ENCODE measurements around the gene DNM1L. TPM values are rescaled to one million over a fixed set of nuclear protein-coding genes. Genes with fewer than 3 reads are reported as not detected.
A peak's percentile ranks its signal among the peaks of the same experiment; 100 is the strongest.

The DNM1L gene
- total RNA-seq, 4 donors from 2014 or later: 22.2 to 45.1 (median 28.4) TPM

GRCh38 chr12:32753605-32754004, 74.5 kb downstream of the DNM1L start:
- H3K4me3 ChIP-seq (ENCODE audit: low read depth, poor library complexity, severe bottlenecking): no peak overlapping the region
- WGBS, 2 donors: 72 to 73% methylated on average over 4 of the region's 4 CpGs
- intact Hi-C loops (cut with DNase I; ENCODE audit: low total_unique reads): no loop called here
- DNase-seq (ENCODE audit: low spot score in 2 of 2): no peak
- TF ChIP-seq POLR2A (IDR thresholded peaks at IDR 0.05) (no peak), CTCF (IDR thresholded peaks at IDR 0.05) (no peak)

GRCh38 chr12:32754111-32754510, 75.0 kb downstream of the DNM1L start:
- no peak overlapping the region for H3K4me3 ChIP-seq (ENCODE audit: low read depth, poor library complexity, severe bottlenecking)
- no peak for DNase-seq (ENCODE audit: low spot score in 2 of 2)
- 35 to 48% methylated on average over 2 of the region's 2 CpGs for WGBS, 2 donors
- TF ChIP-seq CTCF (IDR thresholded peaks at IDR 0.05): no peak
- TF ChIP-seq POLR2A (IDR thresholded peaks at IDR 0.05): no peak
- intact Hi-C loops (cut with DNase I; ENCODE audit: low total_unique reads): no loop called here

GRCh38 chr12:32755051-32755653, 76.1 kb downstream of the DNM1L start:
- WGBS, 2 donors: 0% methylated on average over 16 to 20 of the region's 40 CpGs

GRCh38 chr12:32755654-32756475, 76.8 kb downstream of the DNM1L start, which contains the start of gene YARS2:
Gene YARS2 (minus strand): TSS chr12:32755897. CDS start chr12:32755874, 23 bp downstream.
- peak in 1 of 2 donors; percentile 9 for TF ChIP-seq POLR2A (IDR thresholded peaks at IDR 0.05)
- peak in 1 of 3 donors; percentile 44 for TF ChIP-seq CTCF (IDR thresholded peaks at IDR 0.05)
- DNase-seq (ENCODE audit: low spot score in 2 of 2): peak; percentile 95 to 98
- intact Hi-C loops (cut with DNase I; ENCODE audit: low total_unique reads): loop anchor here (5.0 kb wide), 1 partner anchor 1266 kb away; the partner anchor contains the start of gene ALG10
- H3K4me3 ChIP-seq (ENCODE audit: low read depth, poor library complexity, severe bottlenecking): peak within 1 kb of the TSS; percentile 93
- 0 to 2% methylated on average over 38 to 39 of the region's 39 CpGs for WGBS, 2 donors

More at GRCh38 chr12:32755051-32755653, 76.1 kb downstream of the DNM1L start:
- intact Hi-C loops (cut with DNase I; ENCODE audit: low total_unique reads): loop anchor here (5.0 kb wide), 1 partner anchor 1267 kb away; the partner anchor contains the start of gene ALG10
- peak; percentile 59 to 90 for DNase-seq (ENCODE audit: low spot score in 2 of 2)
- peak overlapping the region; percentile 93 for H3K4me3 ChIP-seq (ENCODE audit: low read depth, poor library complexity, severe bottlenecking)
- no peak for TF ChIP-seq CTCF (IDR thresholded peaks at IDR 0.05)
- no peak for TF ChIP-seq POLR2A (IDR thresholded peaks at IDR 0.05)

GRCh38 chr12:32756476-32757066, 77.5 kb downstream of the DNM1L start:
- TF ChIP-seq POLR2A (IDR thresholded peaks at IDR 0.05) (no peak), CTCF (IDR thresholded peaks at IDR 0.05) (no peak)
- H3K4me3 ChIP-seq (ENCODE audit: low read depth, poor library complexity, severe bottlenecking): no peak overlapping the region
- intact Hi-C loops (cut with DNase I; ENCODE audit: low total_unique reads): loop anchor here (5.0 kb wide), 1 partner anchor 1266 kb away; the partner anchor contains the start of gene ALG10
- no peak for DNase-seq (ENCODE audit: low spot score in 2 of 2)
- WGBS, 2 donors: 27 to 31% methylated on average over 8 of the region's 8 CpGs

Measured in lower leg skin (tissue), 4 donors.